Activated B cell treated with CpG ODN at 0.5 μM for 24 hours (primary cell): ENCODE results near the gene ABCA7. TPM values are rescaled to one million over a fixed set of nuclear protein-coding genes. Genes with fewer than 3 reads are reported as not detected.

Experiments used
- ATAC-seq: fragments of 200-7000 bp; cut with Tn5 transposase; one replicate; pipeline ENCODE4 v1.10.0; 2021; ENCODE audit warnings: low read depth, mild to moderate bottlenecking, moderate library complexity
- CTCF ChIA-PET: fragments of 350-600 bp; sonication (Branson Sonifier 250); formaldehyde crosslinking; loops from one replicate; lab custom pipeline; 2021; ENCODE audit warnings: antibody characterized with exemption; lab: Charles Lee
- POLR2A ChIA-PET: fragments of 350-600 bp; sonication (Branson Sonifier 250); formaldehyde crosslinking; loops from one replicate; lab custom pipeline; 2021; ENCODE audit warnings: antibody characterized with exemption; lab: Charles Lee
- DNase-seq: peaks from one replicate; pipeline ENCODE4 v3.0.0; 2022
- H3K27ac Mint-ChIP-seq: one replicate; pipeline ENCODE4 v1.8.0; 2020; ENCODE audit warnings: mixed read lengths
- H3K27me3 Mint-ChIP-seq: one replicate; pipeline ENCODE4 v1.8.0; 2021; ENCODE audit warnings: mixed read lengths
- H3K36me3 Mint-ChIP-seq: one replicate; pipeline ENCODE4 v1.8.0; 2021; ENCODE audit warnings: low read depth, mixed read lengths
- H3K4me1 Mint-ChIP-seq: one replicate; pipeline ENCODE4 v1.8.0; 2021; ENCODE audit warnings: mixed read lengths
- H3K4me3 Mint-ChIP-seq: one replicate; pipeline ENCODE4 v1.8.0; 2020; ENCODE audit warnings: mild to moderate bottlenecking, mixed read lengths
- H3K9me3 Mint-ChIP-seq: one replicate; pipeline ENCODE4 v1.8.0; 2020; ENCODE audit warnings: mixed read lengths
- CTCF ChIP-seq: fragments of 200-600 bp; IDR thresholded peaks from one replicate; pipeline ENCODE4 v1.8.0; 2022; ENCODE audit warnings: antibody characterized with exemption, mild to moderate bottlenecking
- intact Hi-C: fragments of 100-400 bp; cut with micrococcal nuclease; formaldehyde crosslinking; loops from one replicate; pipeline ENCODE4 v1.15.1; 2024
- total RNA-seq: library from RNA; stranded (reverse); gene quantifications from 2 replicates; pipeline ENCODE4 v1.2.3, GENCODE V29; 2022

The ABCA7 gene
- total RNA-seq, 1 donor from 2014 or later: 188 TPM

GRCh38 chr19:1101337-1101698, 61.4 kb downstream of the ABCA7 start:
- Mint-ChIP-seq H3K27ac (peak overlapping the region; percentile 24), H3K9me3 (no peaks in the 10 kb centered on the region), H3K27me3 (no peaks in the 10 kb centered on the region), H3K36me3 (peaks cover 2% of the 10 kb centered on the region), H3K4me3 (peak overlapping the region; percentile 32), H3K4me1 (peaks cover 49% of the 10 kb centered on the region)
- intact Hi-C loops: loop anchor here (5.0 to 10.0 kb wide), 2 partner anchors 71 to 177 kb away; partner anchors contain the start of genes ARID3A and SBNO2
- ChIA-PET CTCF (interaction anchor here (1.6 kb wide), 1 partner anchor 72 kb away, joined by 3 read pairs; no protein-coding TSS in a partner anchor), POLR2A (interaction anchor here (0.5 to 1.7 kb wide), 14 partner anchors 8 to 193 kb away, joined by 3 to 8 read pairs (median 4); partner anchors contain the start of genes ABCA7, ARHGAP45, CIRBP and CNN2)
- TF ChIP-seq CTCF: no peak
- DNase-seq (no peak), ATAC-seq (no peak)

GRCh38 chr19:1102407-1103131, 62.7 kb downstream of the ABCA7 start:
- POLR2A ChIA-PET: interaction anchor here (0.7 to 3.7 kb wide), 16 partner anchors 15 to 172 kb away, joined by 3 to 41 read pairs (median 6); partner anchors contain the start of genes ABCA7, ARHGAP45, CIRBP and RNU6-2

GRCh38 chr19:1103132-1103707, 63.3 kb downstream of the ABCA7 start:
- intact Hi-C loops: loop anchor here (1.0 to 10.0 kb wide), 7 partner anchors 8 to 178 kb away; partner anchors contain the start of genes ARID3A, POLR2E, RNU6-2 and SBNO2
- Mint-ChIP-seq H3K4me1 (peaks cover 58% of the 10 kb centered on the region), H3K36me3 (peaks cover 11% of the 10 kb centered on the region), H3K4me3 (peak overlapping the region; percentile 69), H3K27ac (peak overlapping the region; percentile 83), H3K9me3 (no peaks in the 10 kb centered on the region), H3K27me3 (no peaks in the 10 kb centered on the region)
- ATAC-seq: no peak
- ChIA-PET CTCF (interaction anchor here (1.1 kb wide), 1 partner anchor 45 kb away, joined by 3 read pairs; no protein-coding TSS in a partner anchor), POLR2A (interaction anchor here (0.6 to 3.7 kb wide), 20 partner anchors 8 to 172 kb away, joined by 3 to 41 read pairs (median 6); partner anchors contain the start of genes ABCA7, ARHGAP45, CIRBP and POLR2E)
- no peak for DNase-seq
- TF ChIP-seq CTCF: no peak

More at GRCh38 chr19:1102407-1103131, 62.7 kb downstream of the ABCA7 start:
- TF ChIP-seq CTCF: no peak
- peaks cover 10% of the 10 kb centered on the region for H3K36me3 Mint-ChIP-seq
- intact Hi-C loops: loop anchor here (1.0 to 10.0 kb wide), 7 partner anchors 7 to 178 kb away; partner anchors contain the start of genes ARID3A, POLR2E, RNU6-2 and SBNO2
- no peaks in the 10 kb centered on the region for H3K9me3 Mint-ChIP-seq
- DNase-seq (no peak), ATAC-seq (no peak)
- CTCF ChIA-PET: interaction anchor here (1.1 kb wide), 1 partner anchor 45 kb away, joined by 3 read pairs; no protein-coding TSS in a partner anchor
- H3K4me1 Mint-ChIP-seq: peaks cover 58% of the 10 kb centered on the region
- H3K4me3 Mint-ChIP-seq: peak overlapping the region; percentile 32
- peak overlapping the region; percentile 83 for H3K27ac Mint-ChIP-seq
- H3K27me3 Mint-ChIP-seq: no peaks in the 10 kb centered on the region

GRCh38 chr19:1103708-1104310, 63.9 kb downstream of the ABCA7 start, which contains the start of gene GPX4:
GPX4 (plus strand) TSS chr19:1103994; CDS start chr19:1104044, 50 bp downstream.
- ChIA-PET CTCF (interaction anchor here (1.1 kb wide), 1 partner anchor 46 kb away, joined by 3 read pairs; no protein-coding TSS in a partner anchor), POLR2A (interaction anchor here (0.6 to 3.7 kb wide), 20 partner anchors 8 to 254 kb away, joined by 3 to 41 read pairs (median 6); partner anchors contain the start of genes ABCA7, ARHGAP45, CIRBP and POLR2E)
- Mint-ChIP-seq H3K27ac (peak within 1 kb of the TSS; percentile 83), H3K4me1 (peaks cover 55% of the 10 kb centered on the region), H3K36me3 (peaks cover 13% of the 10 kb centered on the region), H3K9me3 (no peaks in the 10 kb centered on the region), H3K27me3 (no peaks in the 10 kb centered on the region), H3K4me3 (peak within 1 kb of the TSS; percentile 81)
- intact Hi-C loops: loop anchor here (1.0 to 10.0 kb wide), 7 partner anchors 9 to 179 kb away; partner anchors contain the start of genes ARID3A, POLR2E, RNU6-2 and SBNO2
- DNase-seq (peak; percentile 93), ATAC-seq (peak; percentile 86)
- no peak for TF ChIP-seq CTCF
